ENCODE data around the gene CCSER1.

GRCh38 chr4:90641861-90642599 lies 514.8 kb downstream of the CCSER1 start:
- no peak for TF ChIP-seq CTCF (conservative IDR thresholded peaks at IDR 0.05; ENCODE audit: low read length)
- no peak for TF ChIP-seq EZH2phosphoT487 (IDR thresholded peaks at IDR 0.05; ENCODE audit: borderline replicate concordance, low read depth, low read length)
